GM18909 (cell line): Measurements from ENCODE around the gene GFOD1.

ENCODE experiments used
- ATAC-seq: cut with Tn5 transposase; IDR thresholded peaks from one replicate; pipeline ENCODE4 v1.9.1; 2021; ENCODE audit warnings: mild to moderate bottlenecking; ENCODE audit not compliant: unreplicated experiment, poor library complexity

The GFOD1 gene

GRCh38 chr6:13487122-13488014 lies at the start of gene GFOD1:
Gene GFOD1, minus strand, starts transcription at chr6:13487600. Its CDS starts 710 bp downstream, at chr6:13486890.
- peak; percentile 77 for ATAC-seq

- ATAC-seq: no peak
These were observed 49.6 kb upstream of the GFOD1 start for GRCh38 chr6:13536796-13537526.

GRCh38 chr6:13535306-13535705 lies 47.9 kb upstream of the GFOD1 start:
- no peak for ATAC-seq

- no peak for ATAC-seq
These were observed 47.1 kb upstream of the GFOD1 start for GRCh38 chr6:13534536-13534935.

- no peak for ATAC-seq
These were observed 44.6 kb upstream of the GFOD1 start for GRCh38 chr6:13531956-13532355.

- ATAC-seq: no peak
These were observed 41.5 kb upstream of the GFOD1 start for GRCh38 chr6:13528777-13529343.

GRCh38 chr6:13528232-13528631 lies 40.8 kb upstream of the GFOD1 start:
- ATAC-seq: no peak

- ATAC-seq: no peak
These were observed 40.3 kb upstream of the GFOD1 start for GRCh38 chr6:13527671-13528056.

GRCh38 chr6:13526727-13527670 lies 39.6 kb upstream of the GFOD1 start:
- peak; percentile 83 for ATAC-seq

- no peak for ATAC-seq
These were observed 38.9 kb upstream of the GFOD1 start for GRCh38 chr6:13526357-13526726.

- ATAC-seq: no peak
These were observed 37.6 kb upstream of the GFOD1 start for GRCh38 chr6:13524801-13525508.

- no peak for ATAC-seq
These were observed 36.6 kb upstream of the GFOD1 start for GRCh38 chr6:13523826-13524622.

GRCh38 chr6:13522656-13523055 lies 35.3 kb upstream of the GFOD1 start:
- no peak for ATAC-seq

- no peak for ATAC-seq
These were observed 32.4 kb upstream of the GFOD1 start for GRCh38 chr6:13519839-13520238.

GRCh38 chr6:13517116-13517515 lies 29.7 kb upstream of the GFOD1 start:
- no peak for ATAC-seq

GRCh38 chr6:13515912-13516311 lies 28.5 kb upstream of the GFOD1 start:
- no peak for ATAC-seq

GRCh38 chr6:13513626-13514502 lies 26.5 kb upstream of the GFOD1 start:
- no peak for ATAC-seq

GRCh38 chr6:13512900-13513299 lies 25.5 kb upstream of the GFOD1 start:
- no peak for ATAC-seq
